HepG2 (cell line): ENCODE data around the gene MLXIPL. TPM values are rescaled to one million over a fixed set of nuclear protein-coding genes. Genes with fewer than 3 reads are reported as not detected.

ENCODE experiments used
- BRD4 ChIP-seq: sonication (generic); formaldehyde crosslinking; IDR thresholded peaks from 2 replicates; pipeline ENCODE4 v1.4.0; 2020; ENCODE audit warnings: missing genetic modification reagents
- GTF2F1 ChIP-seq: fragments of 150-350 bp; IDR thresholded peaks from 2 replicates; pipeline ENCODE4 v1.6.1; 2014; ENCODE audit warnings: low read length
- HHEX ChIP-seq: IDR thresholded peaks from 2 replicates; pipeline ENCODE4 v1.6.1; 2016; ENCODE audit warnings: control low read depth
- JUN ChIP-seq: sonication (generic); formaldehyde crosslinking; IDR thresholded peaks from 2 replicates; pipeline ENCODE4 v1.4.0; 2020; ENCODE audit warnings: mild to moderate bottlenecking, missing genetic modification reagents
- PBX2 ChIP-seq: IDR thresholded peaks from 2 replicates; pipeline ENCODE4 v1.6.1; 2016; ENCODE audit warnings: control low read depth
- POGK ChIP-seq: sonication (generic); formaldehyde crosslinking; conservative IDR thresholded peaks from 2 replicates; pipeline ENCODE4 v1.8.0; 2022; ENCODE audit warnings: mild to moderate bottlenecking, moderate library complexity, missing genetic modification reagents
- RAD51 ChIP-seq: fragments of 450-650 bp; IDR thresholded peaks from 2 replicates; pipeline ENCODE4 v1.6.1; 2016; ENCODE audit warnings: borderline replicate concordance
- SMAD1 ChIP-seq: sonication (generic); formaldehyde crosslinking; IDR thresholded peaks from 2 replicates; pipeline ENCODE4 v1.4.0; 2020; ENCODE audit warnings: missing genetic modification reagents, low read depth, mild to moderate bottlenecking, borderline replicate concordance
- SRSF1 ChIP-seq: fragments of 200-400 bp; formaldehyde crosslinking; optimal IDR thresholded peaks from 2 replicates; pipeline ENCODE3; 2017; ENCODE audit warnings: mild to moderate bottlenecking, low read depth, low read length, moderate library complexity
- TARDBP ChIP-seq: sonication (generic); formaldehyde crosslinking; IDR thresholded peaks from 2 replicates; pipeline ENCODE4 v1.8.0; 2022; ENCODE audit warnings: mild to moderate bottlenecking, missing genetic modification reagents
- TBL1XR1 ChIP-seq: fragments of 150-350 bp; IDR thresholded peaks from 2 replicates; pipeline ENCODE4 v1.6.1; 2014; ENCODE audit warnings: borderline replicate concordance, low read length; ENCODE audit not compliant: partially characterized antibody
- ZEB1 ChIP-seq: IDR thresholded peaks from 2 replicates; pipeline ENCODE4 v1.6.1; 2012; ENCODE audit warnings: mild to moderate bottlenecking, low read depth, inconsistent platforms; ENCODE audit not compliant: insufficient replicate concordance
- ZFY ChIP-seq: sonication (generic); formaldehyde crosslinking; IDR thresholded peaks from 2 replicates; pipeline ENCODE4 v1.4.0; 2020; ENCODE audit warnings: missing genetic modification reagents
- ZNF12 ChIP-seq: sonication (generic); formaldehyde crosslinking; IDR thresholded peaks from 2 replicates; pipeline ENCODE4 v1.5.0; 2020; ENCODE audit warnings: missing genetic modification reagents
- ZNF234 ChIP-seq: sonication (generic); formaldehyde crosslinking; conservative IDR thresholded peaks from 2 replicates; pipeline ENCODE4 v1.5.1; 2020; ENCODE audit warnings: mild to moderate bottlenecking, missing genetic modification reagents
- ZNF333 ChIP-seq: sonication (generic); formaldehyde crosslinking; IDR thresholded peaks from 2 replicates; pipeline ENCODE4 v1.4.0; 2020; ENCODE audit warnings: mild to moderate bottlenecking, missing genetic modification reagents, borderline replicate concordance
- ZNF468 ChIP-seq: sonication (generic); formaldehyde crosslinking; IDR thresholded peaks from 2 replicates; pipeline ENCODE4 v1.8.0; 2022; ENCODE audit warnings: mild to moderate bottlenecking, moderate library complexity, missing genetic modification reagents
- ZNF567 ChIP-seq: sonication (generic); formaldehyde crosslinking; IDR thresholded peaks from 2 replicates; pipeline ENCODE4 v1.8.1; 2023; ENCODE audit warnings: mild to moderate bottlenecking, missing genetic modification reagents, borderline replicate concordance
- ZNF598 ChIP-seq: sonication (generic); formaldehyde crosslinking; IDR thresholded peaks from 2 replicates; pipeline ENCODE4 v1.5.1; 2020; ENCODE audit warnings: mild to moderate bottlenecking, missing genetic modification reagents, borderline replicate concordance
- ZNF749 ChIP-seq: sonication (generic); formaldehyde crosslinking; IDR thresholded peaks from 2 replicates; pipeline ENCODE4 v1.8.0; 2022; ENCODE audit warnings: mild to moderate bottlenecking, missing genetic modification reagents, moderate library complexity, borderline replicate concordance
- ZZZ3 ChIP-seq: sonication (generic); formaldehyde crosslinking; IDR thresholded peaks from 2 replicates; pipeline ENCODE4 v1.4.0; 2020; ENCODE audit warnings: missing genetic modification reagents, mild to moderate bottlenecking, borderline replicate concordance
- polyA plus RNA-seq, 8 experiments: library from polyadenylated mRNA; depleted of rRNA in 3 of 8; stranded (reverse) in 7 of 8; unstranded in 1 of 8; fragments of >200 nt; fragmentation: Illumina TruSeq in 4 of 8; extraction: Trizol in 4 of 8; gene quantifications; 2 replicates each; pipeline versions ENCODE4 v1.2.1 to v1.2.3, GENCODE V29; 2011 to 2016; ENCODE audit warnings: low read depth in 4 of 8, missing spikeins in 1 of 8, mixed read lengths in 1 of 8; ENCODE audit not compliant: insufficient read depth in 1 of 8
- total RNA-seq, 5 experiments: library from RNA; depleted of rRNA; stranded (reverse); fragments of >200 nt; fragmentation: Illumina TruSeq; extraction: Trizol; gene quantifications; 2 replicates each; pipeline ENCODE4 v1.2.3, GENCODE V29; 2016; ENCODE audit warnings: low read depth in 1 of 5
- TF ChIP-seq, protein P1 (sequence below): sonication (generic); formaldehyde crosslinking; IDR thresholded peaks from 2 replicates; pipeline ENCODE4 v1.4.0; 2020; ENCODE audit warnings: missing genetic modification reagents, borderline replicate concordance
- TF ChIP-seq, protein P2 (sequence below): sonication (generic); formaldehyde crosslinking; IDR thresholded peaks from 2 replicates; pipeline ENCODE4 v1.5.1; 2020; ENCODE audit warnings: missing genetic modification reagents, mild to moderate bottlenecking, borderline replicate concordance

The MLXIPL gene
- total and polyA plus RNA-seq, 2 of the 13 experiments (the other 11 are each of a cell fraction or from before 2014, with no cell fraction given), result 51.6 to 60.1 TPM

- TF ChIP-seq POGK (peak; percentile 94), TARDBP (peak; percentile 97), BRD4 (CRISPR knock-in tag) (no peak), ZNF12 (no peak; the same call in 1 of the 2 replicates), ZZZ3 (no peak), SRSF1 (no peak), ZNF333 (CRISPR knock-in tag) (0 out of 2 replicates have a peak, but pooled peaks have one; percentile 36), ZEB1 (peak; percentile 78), ZNF468 (CRISPR knock-in tag) (no peak), TBL1XR1 (peak; percentile 62), GTF2F1 (no peak), ZNF749 (CRISPR knock-in tag) (no peak; the same call in 1 of the 2 replicates), HHEX (CRISPR knock-in tag) (peak; percentile 86), RAD51 (peak; percentile 68; the same call in 1 of the 2 replicates), ZFY (CRISPR knock-in tag) (peak; percentile 37; the same call in 1 of the 2 replicates), SMAD1 (peak; percentile 62; the same call in 1 of the 2 replicates), ZNF234 (no peak), PBX2 (peak; percentile 22; the same call in 1 of the 2 replicates), ZNF567 (CRISPR knock-in tag) (peak; percentile 81; the same call in 1 of the 2 replicates), ZNF598 (no peak), JUN (CRISPR knock-in tag) (no peak; the same call in 1 of the 2 replicates)
- TF ChIP-seq, protein P1, sequence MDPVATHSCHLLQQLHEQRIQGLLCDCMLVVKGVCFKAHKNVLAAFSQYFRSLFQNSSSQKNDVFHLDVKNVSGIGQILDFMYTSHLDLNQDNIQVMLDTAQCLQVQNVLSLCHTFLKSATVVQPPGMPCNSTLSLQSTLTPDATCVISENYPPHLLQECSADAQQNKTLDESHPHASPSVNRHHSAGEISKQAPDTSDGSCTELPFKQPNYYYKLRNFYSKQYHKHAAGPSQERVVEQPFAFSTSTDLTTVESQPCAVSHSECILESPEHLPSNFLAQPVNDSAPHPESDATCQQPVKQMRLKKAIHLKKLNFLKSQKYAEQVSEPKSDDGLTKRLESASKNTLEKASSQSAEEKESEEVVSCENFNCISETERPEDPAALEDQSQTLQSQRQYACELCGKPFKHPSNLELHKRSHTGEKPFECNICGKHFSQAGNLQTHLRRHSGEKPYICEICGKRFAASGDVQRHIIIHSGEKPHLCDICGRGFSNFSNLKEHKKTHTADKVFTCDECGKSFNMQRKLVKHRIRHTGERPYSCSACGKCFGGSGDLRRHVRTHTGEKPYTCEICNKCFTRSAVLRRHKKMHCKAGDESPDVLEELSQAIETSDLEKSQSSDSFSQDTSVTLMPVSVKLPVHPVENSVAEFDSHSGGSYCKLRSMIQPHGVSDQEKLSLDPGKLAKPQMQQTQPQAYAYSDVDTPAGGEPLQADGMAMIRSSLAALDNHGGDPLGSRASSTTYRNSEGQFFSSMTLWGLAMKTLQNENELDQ (CRISPR knock-in tag), result no peak
- TF ChIP-seq, protein P2, sequence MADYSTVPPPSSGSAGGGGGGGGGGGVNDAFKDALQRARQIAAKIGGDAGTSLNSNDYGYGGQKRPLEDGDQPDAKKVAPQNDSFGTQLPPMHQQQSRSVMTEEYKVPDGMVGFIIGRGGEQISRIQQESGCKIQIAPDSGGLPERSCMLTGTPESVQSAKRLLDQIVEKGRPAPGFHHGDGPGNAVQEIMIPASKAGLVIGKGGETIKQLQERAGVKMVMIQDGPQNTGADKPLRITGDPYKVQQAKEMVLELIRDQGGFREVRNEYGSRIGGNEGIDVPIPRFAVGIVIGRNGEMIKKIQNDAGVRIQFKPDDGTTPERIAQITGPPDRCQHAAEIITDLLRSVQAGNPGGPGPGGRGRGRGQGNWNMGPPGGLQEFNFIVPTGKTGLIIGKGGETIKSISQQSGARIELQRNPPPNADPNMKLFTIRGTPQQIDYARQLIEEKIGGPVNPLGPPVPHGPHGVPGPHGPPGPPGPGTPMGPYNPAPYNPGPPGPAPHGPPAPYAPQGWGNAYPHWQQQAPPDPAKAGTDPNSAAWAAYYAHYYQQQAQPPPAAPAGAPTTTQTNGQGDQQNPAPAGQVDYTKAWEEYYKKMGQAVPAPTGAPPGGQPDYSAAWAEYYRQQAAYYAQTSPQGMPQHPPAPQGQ (CRISPR knock-in tag), result no peak
Measured at GRCh38 chr7:73612598-73613269, 11.6 kb downstream of the MLXIPL start (continued).
